ENCODE results near the gene KIF26B. TPM values are rescaled to one million over a fixed set of nuclear protein-coding genes. Genes with fewer than 3 reads are reported as not detected.

Gene KIF26B
- polyA plus RNA-seq, 1 donor (not counting 4 experiments of a cell fraction or from before 2014, with no cell fraction given), result 0.58 TPM

GRCh38 chr1:245448531-245448930 is 293.7 kb downstream of the KIF26B start:
- Histone ChIP-seq H2AFZ (ENCODE audit: control insufficient read depth, low read length) (no peak overlapping the region), H3K9me1 (ENCODE audit: control insufficient read depth, extremely low read depth, insufficient read depth, low read length) (no peaks in the 10 kb centered on the region), H3K27ac (ENCODE audit: control insufficient read depth, insufficient read depth, low read length) (no peak overlapping the region), H3K27me3 (ENCODE audit: control insufficient read depth, extremely low read depth, insufficient read depth, low read length) (no peaks in the 10 kb centered on the region), H3K36me3 (ENCODE audit: control insufficient read depth in 2 of 2, extremely low read depth in 1 of 2, insufficient read depth in 2 of 2, low read length in 2 of 2) (no peaks in the 10 kb centered on the region), H4K20me1 (ENCODE audit: control insufficient read depth, extremely low read depth, insufficient read depth, low read length) (no peaks in the 10 kb centered on the region), H3K9ac (ENCODE audit: control insufficient read depth, extremely low read depth, insufficient read depth, low read length) (no peak overlapping the region), H3K9me3 (ENCODE audit: control insufficient read depth, low read depth, low read length) (no peaks in the 10 kb centered on the region), H3K4me2 (ENCODE audit: control insufficient read depth, extremely low read depth, insufficient read depth, low read depth, low read length) (no peak overlapping the region), H3K79me2 (ENCODE audit: control insufficient read depth, insufficient read depth, low read length) (no peaks in the 10 kb centered on the region), H3K4me1 (ENCODE audit: control insufficient read depth, extremely low read depth, insufficient read depth, low read length) (no peaks in the 10 kb centered on the region), H3K4me3 (ENCODE audit: control insufficient read depth in 2 of 3, extremely low read depth in 1 of 3, insufficient read depth in 2 of 3, low read depth in 1 of 3, low read length in 3 of 3) (no peak overlapping the region)
- TF ChIP-seq CTCF (optimal IDR thresholded peaks at IDR 0.05 in 1 of 3, IDR thresholded peaks at IDR 0.05 in 1 of 3, conservative IDR thresholded peaks at IDR 0.05 in 1 of 3; ENCODE audit: extremely low read depth in 1 of 3, insufficient read depth in 2 of 3, low read length in 3 of 3) (no peak), EZH2 (IDR thresholded peaks at IDR 0.05; ENCODE audit: low read length) (no peak)
- no peak for FAIRE-seq
- DNase-seq (ENCODE audit: low read depth, low spot score), result no peak
- dilution Hi-C loops (cut with MboI; ENCODE audit: extremely low pct_ligation_motif_present, low sequenced_read_pairs), result no loop called here

GRCh38 chr1:245448975-245449431 is 294.2 kb downstream of the KIF26B start:
- Histone ChIP-seq H3K4me3 (ENCODE audit: control insufficient read depth in 2 of 3, extremely low read depth in 1 of 3, insufficient read depth in 2 of 3, low read depth in 1 of 3, low read length in 3 of 3) (no peak overlapping the region), H3K27me3 (ENCODE audit: control insufficient read depth, extremely low read depth, insufficient read depth, low read length) (no peaks in the 10 kb centered on the region), H3K4me1 (ENCODE audit: control insufficient read depth, extremely low read depth, insufficient read depth, low read length) (no peaks in the 10 kb centered on the region), H3K36me3 (ENCODE audit: control insufficient read depth in 2 of 2, extremely low read depth in 1 of 2, insufficient read depth in 2 of 2, low read length in 2 of 2) (no peaks in the 10 kb centered on the region), H2AFZ (ENCODE audit: control insufficient read depth, low read length) (no peak overlapping the region), H3K27ac (ENCODE audit: control insufficient read depth, insufficient read depth, low read length) (no peak overlapping the region), H3K9me3 (ENCODE audit: control insufficient read depth, low read depth, low read length) (no peaks in the 10 kb centered on the region), H3K79me2 (ENCODE audit: control insufficient read depth, insufficient read depth, low read length) (no peaks in the 10 kb centered on the region), H3K9ac (ENCODE audit: control insufficient read depth, extremely low read depth, insufficient read depth, low read length) (no peak overlapping the region), H4K20me1 (ENCODE audit: control insufficient read depth, extremely low read depth, insufficient read depth, low read length) (no peaks in the 10 kb centered on the region), H3K9me1 (ENCODE audit: control insufficient read depth, extremely low read depth, insufficient read depth, low read length) (no peaks in the 10 kb centered on the region), H3K4me2 (ENCODE audit: control insufficient read depth, extremely low read depth, insufficient read depth, low read depth, low read length) (no peak overlapping the region)
- FAIRE-seq (no peak), DNase-seq (ENCODE audit: low read depth, low spot score) (no peak)
- no peak for TF ChIP-seq EZH2 (IDR thresholded peaks at IDR 0.05; ENCODE audit: low read length)
- no peak for TF ChIP-seq CTCF (optimal IDR thresholded peaks at IDR 0.05 in 1 of 3, IDR thresholded peaks at IDR 0.05 in 1 of 3, conservative IDR thresholded peaks at IDR 0.05 in 1 of 3; ENCODE audit: extremely low read depth in 1 of 3, insufficient read depth in 2 of 3, low read length in 3 of 3)
- dilution Hi-C loops (cut with MboI; ENCODE audit: extremely low pct_ligation_motif_present, low sequenced_read_pairs), result no loop called here
